Stomach (tissue), 4 donors: ENCODE results near the gene TMEM158.
A peak's percentile ranks its signal among the peaks of the same experiment; 100 is the strongest.

ENCODE experiments used
- EP300 ChIP-seq: sonication (generic); formaldehyde crosslinking; IDR thresholded peaks from one replicate; pipeline ENCODE4 v1.6.1; 2017; ENCODE audit warnings: antibody characterized with exemption
- POLR2A ChIP-seq, 4 donors: fragments of 450-650 bp; IDR thresholded peaks; one replicate each; pipeline ENCODE4 v1.6.1; 2016; ENCODE audit warnings: antibody characterized with exemption in 4 of 4, control low read depth in 2 of 4, mild to moderate bottlenecking in 1 of 4, moderate library complexity in 1 of 4
- POLR2AphosphoS5 ChIP-seq, 3 donors: sonication (generic); formaldehyde crosslinking; IDR thresholded peaks; one replicate each; pipeline ENCODE4 v1.6.1; 2016; ENCODE audit warnings: antibody characterized with exemption in 3 of 3
- TF ChIP-seq, protein P1 (sequence below), 7 experiments: fragments of 450-650 bp in 4 of 7; fragments of 200-600 bp in 3 of 7; sonication (generic) in 3 of 7; IDR thresholded peaks; one replicate each; pipeline ENCODE4 v1.5.1; 2016 to 2019; ENCODE audit warnings: antibody characterized with exemption in 7 of 7, control low read depth in 2 of 7, mild to moderate bottlenecking in 1 of 7

DNA sequence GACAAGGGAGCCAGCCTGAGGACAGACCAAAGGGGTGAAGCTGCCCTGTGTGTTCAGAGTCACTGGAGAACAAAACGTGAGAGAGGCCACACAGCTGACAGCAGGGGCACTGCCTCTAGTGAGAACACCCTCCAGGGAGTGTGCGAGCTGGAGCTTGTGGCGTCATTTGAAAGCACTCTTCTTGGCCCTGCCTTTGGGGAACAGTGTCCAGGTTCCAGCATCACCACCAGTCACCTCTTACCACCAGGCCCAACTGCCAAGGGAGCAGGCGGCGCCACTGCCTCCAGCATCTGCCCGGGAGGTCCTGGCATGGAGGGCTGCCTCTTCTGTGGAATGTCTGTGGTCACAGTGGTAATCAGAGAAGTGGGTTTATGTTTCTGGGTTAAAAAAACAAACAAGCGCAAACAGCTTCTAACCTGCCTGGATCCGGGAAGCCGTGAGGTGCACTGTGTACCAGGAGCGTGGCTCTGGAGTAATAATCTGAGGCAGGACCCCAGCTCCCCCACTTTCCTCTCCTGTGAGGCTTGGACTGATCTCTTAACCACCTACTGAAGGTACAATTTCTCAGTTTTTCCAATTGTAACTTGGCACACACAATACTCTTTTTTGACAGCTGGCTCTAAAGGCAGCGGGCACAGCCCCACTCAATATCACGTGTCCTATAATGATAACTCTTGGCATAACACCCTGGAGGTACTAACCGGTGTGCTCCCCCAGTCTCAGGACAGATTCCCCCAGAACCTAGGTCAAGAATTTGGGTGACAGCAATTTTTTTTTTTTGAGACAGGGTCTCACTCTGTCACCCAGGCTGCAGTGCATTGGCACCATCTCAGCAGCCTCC is 47.7 kb downstream of the TMEM158 start:
- TF ChIP-seq, protein P1, sequence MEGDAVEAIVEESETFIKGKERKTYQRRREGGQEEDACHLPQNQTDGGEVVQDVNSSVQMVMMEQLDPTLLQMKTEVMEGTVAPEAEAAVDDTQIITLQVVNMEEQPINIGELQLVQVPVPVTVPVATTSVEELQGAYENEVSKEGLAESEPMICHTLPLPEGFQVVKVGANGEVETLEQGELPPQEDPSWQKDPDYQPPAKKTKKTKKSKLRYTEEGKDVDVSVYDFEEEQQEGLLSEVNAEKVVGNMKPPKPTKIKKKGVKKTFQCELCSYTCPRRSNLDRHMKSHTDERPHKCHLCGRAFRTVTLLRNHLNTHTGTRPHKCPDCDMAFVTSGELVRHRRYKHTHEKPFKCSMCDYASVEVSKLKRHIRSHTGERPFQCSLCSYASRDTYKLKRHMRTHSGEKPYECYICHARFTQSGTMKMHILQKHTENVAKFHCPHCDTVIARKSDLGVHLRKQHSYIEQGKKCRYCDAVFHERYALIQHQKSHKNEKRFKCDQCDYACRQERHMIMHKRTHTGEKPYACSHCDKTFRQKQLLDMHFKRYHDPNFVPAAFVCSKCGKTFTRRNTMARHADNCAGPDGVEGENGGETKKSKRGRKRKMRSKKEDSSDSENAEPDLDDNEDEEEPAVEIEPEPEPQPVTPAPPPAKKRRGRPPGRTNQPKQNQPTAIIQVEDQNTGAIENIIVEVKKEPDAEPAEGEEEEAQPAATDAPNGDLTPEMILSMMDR (IDR thresholded peaks at IDR 0.05), result no peak
- TF ChIP-seq POLR2A (IDR thresholded peaks at IDR 0.05) (no peak), EP300 (no peak), POLR2AphosphoS5 (IDR thresholded peaks at IDR 0.05) (peak in 1 of 3 donors; percentile 22)
